Measurements from ENCODE around the gene LANCL3.

Gene LANCL3

GRCh38 chrX:37659047-37659446 lies 87.6 kb downstream of the LANCL3 start:
- TF ChIP-seq CTCF (IDR thresholded peaks at IDR 0.05; ENCODE audit: extremely low read depth, missing control alignments): no peak
- no peak for DNase-seq (ENCODE audit: low spot score)

- no peak for DNase-seq (ENCODE audit: low spot score)
- TF ChIP-seq CTCF (IDR thresholded peaks at IDR 0.05; ENCODE audit: extremely low read depth, missing control alignments): no peak
Measured at GRCh38 chrX:37662181-37662580, 90.7 kb downstream of the LANCL3 start.

- no peak for TF ChIP-seq CTCF (IDR thresholded peaks at IDR 0.05; ENCODE audit: extremely low read depth, missing control alignments)
- DNase-seq (ENCODE audit: low spot score): no peak
Measured at GRCh38 chrX:37666516-37666915, 95.1 kb downstream of the LANCL3 start.

- TF ChIP-seq CTCF (IDR thresholded peaks at IDR 0.05; ENCODE audit: extremely low read depth, missing control alignments): no peak
- no peak for DNase-seq (ENCODE audit: low spot score)
Measured at GRCh38 chrX:37667141-37667540, 95.7 kb downstream of the LANCL3 start.

- DNase-seq (ENCODE audit: low spot score): no peak
- no peak for TF ChIP-seq CTCF (IDR thresholded peaks at IDR 0.05; ENCODE audit: extremely low read depth, missing control alignments)
Measured at GRCh38 chrX:37672563-37672962, 101.1 kb downstream of the LANCL3 start.

GRCh38 chrX:37676811-37677210 lies 105.3 kb downstream of the LANCL3 start:
- DNase-seq (ENCODE audit: low spot score): no peak
- TF ChIP-seq CTCF (IDR thresholded peaks at IDR 0.05; ENCODE audit: extremely low read depth, missing control alignments): no peak

GRCh38 chrX:37677243-37677642 lies 105.8 kb downstream of the LANCL3 start:
- no peak for TF ChIP-seq CTCF (IDR thresholded peaks at IDR 0.05; ENCODE audit: extremely low read depth, missing control alignments)
- DNase-seq (ENCODE audit: low spot score): no peak
